ENCODE data around the gene SYPL1.

DNA sequence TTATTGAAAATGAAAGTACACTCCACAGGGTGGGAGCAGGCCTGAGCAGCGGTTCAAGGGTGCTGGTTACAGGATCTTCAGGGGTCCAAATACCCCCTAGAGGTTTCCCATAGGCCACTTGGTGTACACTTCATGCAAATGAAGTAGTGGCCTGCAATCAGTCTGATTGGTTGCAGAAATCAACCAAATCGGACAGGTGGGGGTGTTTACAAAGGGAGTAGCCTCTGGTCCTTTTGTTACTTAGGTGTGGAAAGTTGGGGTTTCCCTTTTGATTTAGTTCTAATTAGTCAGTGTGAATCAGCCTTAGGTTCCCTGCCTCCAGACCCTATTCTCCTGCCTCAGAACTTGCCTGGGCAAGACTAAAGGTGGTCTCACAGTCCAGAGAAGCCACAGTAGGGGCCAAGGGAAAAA is 49.6 kb downstream of the SYPL1 start:
- TF ChIP-seq CTCF (IDR thresholded peaks at IDR 0.05; ENCODE audit: insufficient read depth, low read depth, low read length) (no peak), EZH2 (IDR thresholded peaks at IDR 0.05; ENCODE audit: insufficient read depth, low read length) (no peak)

All from astrocyte (in vitro differentiated cells and primary cell).